22Rv1 (cell line): Measurements from ENCODE around the gene MTERF2.

Experiments
- CTCF ChIP-seq: fragments of 450-650 bp; IDR thresholded peaks from 2 replicates; pipeline ENCODE4 v1.5.1; 2017; ENCODE audit warnings: mild to moderate bottlenecking
- ZFX ChIP-seq: fragments of 450-650 bp; IDR thresholded peaks from 2 replicates; pipeline ENCODE4 v1.6.1; 2017; ENCODE audit warnings: antibody characterized with exemption, borderline replicate concordance

GRCh38 chr12:106942775-106943174 lies 44.2 kb downstream of the MTERF2 start:
- TF ChIP-seq CTCF (no peak), ZFX (no peak)
